MCF 10A (cell line): ENCODE data around the gene CELSR1. TPM values are rescaled to one million over a fixed set of nuclear protein-coding genes. Genes with fewer than 3 reads are reported as not detected.
A peak's percentile ranks its signal among the peaks of the same experiment; 100 is the strongest.

Experiments
- BruUV-seq: library from RNA; stranded (reverse); fragments of 400-500 nt; replicated peaks from 2 replicates; lab custom pipeline; 2021; lab: Mats Ljungman, UMichigan
- CTCF ChIA-PET: fragments of 300-600 bp; sonication (Branson Sonifier 250); formaldehyde crosslinking; extraction: SDS; loops from one replicate; lab custom pipeline; 2021; ENCODE audit warnings: antibody characterized with exemption, inconsistent platforms; lab: Yijun Ruan, JAX
- POLR2A ChIA-PET: fragments of 300-600, 350-650 bp; sonication (Branson Sonifier 250); formaldehyde crosslinking; extraction: SDS; loops from one replicate; lab custom pipeline; 2020; ENCODE audit warnings: antibody characterized with exemption, inconsistent platforms; lab: Yijun Ruan, JAX
- DNase-seq: peaks from one replicate; pipeline ENCODE4 v3.0.0-alpha.2; 2018; ENCODE audit not compliant: unreplicated experiment
- H3K27ac Mint-ChIP-seq: one replicate; pipeline ENCODE4 v1.8.0; 2022; ENCODE audit warnings: mild to moderate bottlenecking, low read depth, mixed read lengths; ENCODE audit not compliant: unreplicated experiment
- H3K27me3 Mint-ChIP-seq: one replicate; pipeline ENCODE4 v1.8.0; 2022; ENCODE audit warnings: mixed read lengths; ENCODE audit not compliant: insufficient read depth, unreplicated experiment
- H3K36me3 Mint-ChIP-seq: one replicate; pipeline ENCODE4 v1.8.0; 2022; ENCODE audit warnings: mild to moderate bottlenecking, moderate library complexity, mixed read lengths; ENCODE audit not compliant: insufficient read depth, unreplicated experiment
- H3K4me1 Mint-ChIP-seq: one replicate; pipeline ENCODE4 v1.8.0; 2022; ENCODE audit warnings: mixed read lengths; ENCODE audit not compliant: insufficient read depth, unreplicated experiment
- H3K4me3 Mint-ChIP-seq: one replicate; pipeline ENCODE4 v1.8.0; 2022; ENCODE audit warnings: mild to moderate bottlenecking, moderate library complexity, mixed read lengths; ENCODE audit not compliant: unreplicated experiment
- H3K9me3 Mint-ChIP-seq: one replicate; pipeline ENCODE4 v1.8.0; 2022; ENCODE audit warnings: mixed read lengths; ENCODE audit not compliant: unreplicated experiment
- CTCF ChIP-seq: fragments of 200-600 bp; IDR thresholded peaks from one replicate; pipeline ENCODE4 v1.8.0; 2022; ENCODE audit warnings: antibody characterized with exemption, mild to moderate bottlenecking; ENCODE audit not compliant: unreplicated experiment
- intact Hi-C: fragments of 100-400 bp; cut with micrococcal nuclease; formaldehyde crosslinking; loops from 2 replicates; pipeline ENCODE4 v1.14.1; 2022
- total RNA-seq: library from RNA; stranded (reverse); gene quantifications from 2 replicates; pipeline ENCODE4 v1.2.3, GENCODE V29; 2022

Gene CELSR1
- total RNA-seq, 1 experiment from 2014 or later: 49.1 TPM

GRCh38 chr22:46567471-46567870 is 30.1 kb upstream of the CELSR1 start:
- no peak for TF ChIP-seq CTCF
- Mint-ChIP-seq H3K27ac (no peak overlapping the region), H3K36me3 (no peaks in the 10 kb centered on the region), H3K9me3 (peaks cover 10% of the 10 kb centered on the region), H3K4me3 (no peak overlapping the region), H3K4me1 (peaks cover 14% of the 10 kb centered on the region), H3K27me3 (no peaks in the 10 kb centered on the region)
- no TSS peak for BruUV-seq
- POLR2A ChIA-PET: no interaction called here
- intact Hi-C loops: loop anchor here (10.0 kb wide), 1 partner anchor 167 kb away; the partner anchor contains the start of gene CERK
- CTCF ChIA-PET: no interaction called here
- no peak for DNase-seq

GRCh38 chr22:46564084-46564714 is 26.8 kb upstream of the CELSR1 start:
- intact Hi-C loops: loop anchor here (5.0 to 10.0 kb wide), 3 partner anchors 98 to 198 kb away; partner anchors contain the start of genes CERK and TBC1D22A
- Mint-ChIP-seq H3K36me3 (no peaks in the 10 kb centered on the region), H3K27ac (no peak overlapping the region), H3K9me3 (no peaks in the 10 kb centered on the region), H3K4me1 (peaks cover 14% of the 10 kb centered on the region), H3K27me3 (no peaks in the 10 kb centered on the region), H3K4me3 (no peak overlapping the region)
- ChIA-PET POLR2A (interaction anchor here (1.4 to 1.6 kb wide), 2 partner anchors 11 to 199 kb away, joined by 4 to 8 read pairs; partner anchors contain the start of gene TBC1D22A), CTCF (interaction anchor here (0.5 to 3.1 kb wide), 28 partner anchors 11 to 1932 kb away, joined by 3 to 30 read pairs (median 4); partner anchors contain the start of gene TBC1D22A)
- no TSS peak for BruUV-seq
- DNase-seq: no peak
- no peak for TF ChIP-seq CTCF

GRCh38 chr22:46563381-46564083 is 26.1 kb upstream of the CELSR1 start:
- H3K27me3 Mint-ChIP-seq: no peaks in the 10 kb centered on the region
- intact Hi-C loops: loop anchor here (5.0 to 10.0 kb wide), 3 partner anchors 99 to 199 kb away; partner anchors contain the start of genes CERK and TBC1D22A
- ChIA-PET POLR2A (interaction anchor here (1.4 to 1.6 kb wide), 3 partner anchors 12 to 200 kb away, joined by 4 to 8 read pairs (median 4); partner anchors contain the start of gene TBC1D22A), CTCF (interaction anchor here (0.5 to 3.1 kb wide), 43 partner anchors 12 to 1933 kb away, joined by 3 to 30 read pairs (median 4); partner anchors contain the start of gene TBC1D22A)
- BruUV-seq: no TSS peak
- no peaks in the 10 kb centered on the region for H3K9me3 Mint-ChIP-seq
- H3K36me3 Mint-ChIP-seq: no peaks in the 10 kb centered on the region
- peak overlapping the region; percentile 35 for H3K4me3 Mint-ChIP-seq
- peaks cover 14% of the 10 kb centered on the region for H3K4me1 Mint-ChIP-seq
- TF ChIP-seq CTCF: peak; percentile 87
- DNase-seq: peak; percentile 66
- no peak overlapping the region for H3K27ac Mint-ChIP-seq
